ENCODE results near the gene AOPEP. TPM values are rescaled to one million over a fixed set of nuclear protein-coding genes. Genes with fewer than 3 reads are reported as not detected.

Gene AOPEP
- total and polyA plus RNA-seq, 7 donors = 28.0 to 490 (median 184) TPM

DNA sequence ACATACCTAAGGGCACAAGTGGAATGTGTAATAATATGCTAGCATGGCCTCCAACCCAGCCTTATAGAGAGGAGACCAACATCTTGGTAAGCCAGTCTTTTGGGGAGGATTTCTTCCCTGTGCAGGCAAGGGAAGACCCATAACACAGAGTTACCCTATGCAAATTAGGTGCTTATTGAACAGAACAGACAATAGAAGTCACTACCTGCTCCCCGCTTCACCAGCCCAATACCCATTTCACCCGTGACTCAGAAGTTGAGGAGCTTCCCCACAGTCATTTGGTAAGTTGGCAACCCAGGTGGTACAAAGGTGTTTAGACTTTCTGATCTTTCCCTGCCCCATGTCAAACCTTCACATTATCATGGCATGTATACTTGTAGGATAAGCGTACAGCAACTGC lies 44.6 kb downstream of the AOPEP start:
- peaks cover 0 to 15% (median 4%) of the 10 kb centered on the region in 4 donors for H3K4me1 ChIP-seq
- H3K27ac ChIP-seq = no peak overlapping the region
- no peaks in the 10 kb centered on the region for H3K9me3 ChIP-seq
- no peaks in the 10 kb centered on the region for H3K27me3 ChIP-seq
- WGBS, 2 donors = 94 to 97% methylated on average over 3 of the region's 3 CpGs
- TF ChIP-seq POLR2A (IDR thresholded peaks at IDR 0.05) (no peak), EP300 (IDR thresholded peaks at IDR 0.05) (no peak)
- no peak for DNase-seq
- no peaks in the 10 kb centered on the region for H3K36me3 ChIP-seq
- intact Hi-C loops (cut with DNase I) = no loop called here
- H3K4me3 ChIP-seq = no peak overlapping the region

DNA sequence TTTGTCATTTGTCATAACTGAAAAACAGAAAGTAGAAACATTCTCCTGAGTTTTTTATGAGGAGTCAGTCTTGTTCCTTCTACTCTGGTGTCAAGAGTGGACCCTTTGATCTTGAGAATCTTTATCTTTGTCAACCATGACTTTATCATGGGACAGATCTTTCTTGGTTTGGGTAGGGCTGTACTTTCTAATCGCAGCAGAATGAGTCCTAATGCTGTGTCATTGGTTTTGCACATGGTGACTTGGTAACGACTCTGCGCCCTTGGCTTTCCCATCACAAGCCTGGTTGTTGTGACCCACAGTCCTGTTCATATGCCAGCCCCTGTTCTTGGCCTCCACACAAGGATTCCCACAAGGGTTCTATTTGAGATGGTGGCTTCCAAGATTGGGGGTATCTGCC lies 45.6 kb downstream of the AOPEP start:
- no peak for DNase-seq
- 91 to 92% methylated on average over 3 of the region's 3 CpGs for WGBS, 2 donors
- no peak overlapping the region for H3K4me3 ChIP-seq
- H3K9me3 ChIP-seq = no peaks in the 10 kb centered on the region
- H3K4me1 ChIP-seq = peaks cover 0 to 15% (median 4%) of the 10 kb centered on the region in 4 donors
- no peaks in the 10 kb centered on the region for H3K36me3 ChIP-seq
- intact Hi-C loops (cut with DNase I) = no loop called here
- TF ChIP-seq EP300 (IDR thresholded peaks at IDR 0.05) (no peak), POLR2A (IDR thresholded peaks at IDR 0.05) (no peak), POLR2AphosphoS5 (IDR thresholded peaks at IDR 0.05) (no peak)
- TF ChIP-seq, protein P1, sequence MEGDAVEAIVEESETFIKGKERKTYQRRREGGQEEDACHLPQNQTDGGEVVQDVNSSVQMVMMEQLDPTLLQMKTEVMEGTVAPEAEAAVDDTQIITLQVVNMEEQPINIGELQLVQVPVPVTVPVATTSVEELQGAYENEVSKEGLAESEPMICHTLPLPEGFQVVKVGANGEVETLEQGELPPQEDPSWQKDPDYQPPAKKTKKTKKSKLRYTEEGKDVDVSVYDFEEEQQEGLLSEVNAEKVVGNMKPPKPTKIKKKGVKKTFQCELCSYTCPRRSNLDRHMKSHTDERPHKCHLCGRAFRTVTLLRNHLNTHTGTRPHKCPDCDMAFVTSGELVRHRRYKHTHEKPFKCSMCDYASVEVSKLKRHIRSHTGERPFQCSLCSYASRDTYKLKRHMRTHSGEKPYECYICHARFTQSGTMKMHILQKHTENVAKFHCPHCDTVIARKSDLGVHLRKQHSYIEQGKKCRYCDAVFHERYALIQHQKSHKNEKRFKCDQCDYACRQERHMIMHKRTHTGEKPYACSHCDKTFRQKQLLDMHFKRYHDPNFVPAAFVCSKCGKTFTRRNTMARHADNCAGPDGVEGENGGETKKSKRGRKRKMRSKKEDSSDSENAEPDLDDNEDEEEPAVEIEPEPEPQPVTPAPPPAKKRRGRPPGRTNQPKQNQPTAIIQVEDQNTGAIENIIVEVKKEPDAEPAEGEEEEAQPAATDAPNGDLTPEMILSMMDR (IDR thresholded peaks at IDR 0.05) = no peak
- H3K27ac ChIP-seq = no peak overlapping the region
- no peaks in the 10 kb centered on the region for H3K27me3 ChIP-seq

DNA sequence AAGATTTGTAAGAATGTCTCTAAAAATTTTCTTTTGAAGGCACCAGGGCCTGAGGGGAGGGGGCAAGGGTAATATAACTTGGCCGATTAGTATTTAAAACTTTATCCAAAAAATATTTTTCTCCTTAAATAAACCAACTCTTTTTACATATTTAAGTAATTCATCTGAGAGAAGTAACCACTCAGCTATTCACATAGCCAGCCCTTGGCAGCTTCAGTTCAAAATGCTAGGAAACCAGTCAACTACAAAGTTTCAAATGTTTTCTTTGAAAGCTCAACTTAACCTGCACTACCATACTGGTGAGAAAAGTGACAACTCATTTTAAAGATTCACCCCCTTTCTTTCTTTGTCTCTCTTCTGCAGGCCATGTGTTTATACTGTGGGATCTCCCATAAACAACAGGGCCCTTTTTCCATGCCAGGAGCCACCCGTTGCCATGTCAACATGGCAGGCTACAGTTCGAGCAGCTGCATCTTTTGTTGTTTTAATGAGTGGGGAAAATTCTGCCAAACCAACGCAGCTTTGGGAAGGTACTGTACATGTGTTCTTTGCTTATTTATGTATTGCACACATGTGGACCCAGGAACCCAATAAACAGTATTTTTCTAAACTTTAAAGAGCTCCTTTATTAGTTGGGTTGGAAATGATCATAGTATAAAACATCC lies 46.3 kb downstream of the AOPEP start:
- Histone ChIP-seq H3K27me3 (no peaks in the 10 kb centered on the region), H3K9me3 (no peaks in the 10 kb centered on the region), H3K36me3 (no peaks in the 10 kb centered on the region), H3K4me3 (no peak overlapping the region), H3K27ac (no peak overlapping the region), H3K4me1 (peaks cover 0 to 15% (median 4%) of the 10 kb centered on the region in 4 donors)
- TF ChIP-seq POLR2A (IDR thresholded peaks at IDR 0.05) (no peak), POLR2AphosphoS5 (IDR thresholded peaks at IDR 0.05) (no peak), EP300 (IDR thresholded peaks at IDR 0.05) (no peak)
- TF ChIP-seq, protein P1 (IDR thresholded peaks at IDR 0.05) = no peak
- intact Hi-C loops (cut with DNase I) = no loop called here
- no peak for DNase-seq
- WGBS, 2 donors = 81 to 84% methylated on average over 4 of the region's 4 CpGs

DNA sequence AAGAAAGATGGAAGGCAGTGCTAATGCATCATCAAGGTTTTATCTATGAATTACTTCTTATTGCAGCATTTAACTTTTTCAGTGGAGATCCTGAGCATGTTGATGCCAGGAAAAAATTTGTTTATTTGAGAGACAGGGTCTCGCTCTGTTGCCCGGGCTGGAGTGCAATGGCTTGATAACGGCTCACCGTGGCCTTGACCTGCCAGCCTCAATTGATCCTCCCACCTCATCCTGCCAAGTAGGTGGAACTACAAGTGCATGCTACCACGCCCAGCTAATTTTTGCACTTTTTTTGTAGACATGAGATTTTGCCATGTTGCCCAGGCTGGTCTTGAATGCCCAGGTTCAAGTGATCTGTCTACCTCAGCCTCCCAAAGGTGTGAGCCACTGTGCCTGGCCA lies 47.2 kb downstream of the AOPEP start:
- peaks cover 0 to 15% (median 4%) of the 10 kb centered on the region in 4 donors for H3K4me1 ChIP-seq
- no peaks in the 10 kb centered on the region for H3K36me3 ChIP-seq
- H3K27ac ChIP-seq = no peak overlapping the region
- TF ChIP-seq POLR2A (IDR thresholded peaks at IDR 0.05) = no peak
- no peak for TF ChIP-seq EP300 (IDR thresholded peaks at IDR 0.05)
- TF ChIP-seq, protein P1 (IDR thresholded peaks at IDR 0.05) = no peak
- no peak for TF ChIP-seq POLR2AphosphoS5 (IDR thresholded peaks at IDR 0.05)
- intact Hi-C loops (cut with DNase I) = no loop called here
- no peaks in the 10 kb centered on the region for H3K27me3 ChIP-seq
- H3K4me3 ChIP-seq = no peak overlapping the region
- 94 to 95% methylated on average over 5 of the region's 5 CpGs for WGBS, 2 donors
- no peaks in the 10 kb centered on the region for H3K9me3 ChIP-seq
- DNase-seq = no peak

DNA sequence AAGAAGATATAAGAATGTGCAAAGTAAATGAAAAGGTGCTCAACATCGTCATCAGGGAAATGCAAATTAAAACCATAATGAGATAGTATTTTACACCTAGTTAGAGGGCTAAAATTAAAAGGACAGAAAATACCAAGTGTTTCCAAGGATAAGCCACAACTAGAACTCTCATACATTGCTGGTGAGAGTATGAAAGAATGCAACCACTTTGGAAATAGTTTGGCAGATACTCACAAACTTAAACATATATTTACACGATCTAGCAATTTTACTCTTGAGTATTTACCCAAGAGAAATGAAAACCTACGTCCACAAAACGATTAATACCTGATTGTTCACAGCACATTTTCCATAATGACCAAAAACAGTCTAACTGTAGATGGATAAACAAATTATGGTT lies 51.5 kb downstream of the AOPEP start:
- peaks cover 0 to 11% (median 3%) of the 10 kb centered on the region in 4 donors for H3K4me1 ChIP-seq
- no peak overlapping the region for H3K4me3 ChIP-seq
- 62 to 85% methylated on average over 4 of the region's 4 CpGs for WGBS, 2 donors
- no peaks in the 10 kb centered on the region for H3K27me3 ChIP-seq
- no peaks in the 10 kb centered on the region for H3K36me3 ChIP-seq
- DNase-seq = no peak
- H3K9me3 ChIP-seq = no peaks in the 10 kb centered on the region
- no peak overlapping the region for H3K27ac ChIP-seq
- intact Hi-C loops (cut with DNase I) = no loop called here
- TF ChIP-seq, protein P1 (IDR thresholded peaks at IDR 0.05) = no peak
- TF ChIP-seq POLR2A (IDR thresholded peaks at IDR 0.05) = no peak
- TF ChIP-seq EP300 (IDR thresholded peaks at IDR 0.05) = no peak
- TF ChIP-seq POLR2AphosphoS5 (IDR thresholded peaks at IDR 0.05) = no peak

Measured in sigmoid colon (tissue), 7 donors.